Liver (tissue), 3 donors: ENCODE measurements around the gene MRPS7.

Experiments used
- GABPA ChIP-seq, 2 donors: IDR thresholded peaks in 1 of 2; conservative IDR thresholded peaks in 1 of 2; 2 replicates each; pipeline ENCODE4 v1.6.1; 2016; ENCODE audit warnings: antibody characterized with exemption in 2 of 2, mild to moderate bottlenecking in 1 of 2, moderate library complexity in 1 of 2
- MAX ChIP-seq: IDR thresholded peaks from 2 replicates; pipeline ENCODE4 v1.6.1; 2016; ENCODE audit warnings: antibody characterized with exemption
- RAD21 ChIP-seq, 2 donors: IDR thresholded peaks; 2 replicates each; pipeline ENCODE4 v1.6.1; 2016; ENCODE audit warnings: antibody characterized with exemption in 2 of 2, mild to moderate bottlenecking in 2 of 2
- REST ChIP-seq: IDR thresholded peaks from 2 replicates; pipeline ENCODE4 v1.6.1; 2016; ENCODE audit warnings: antibody characterized with exemption, mild to moderate bottlenecking
- RXRA ChIP-seq, 2 donors: IDR thresholded peaks; 2 replicates each; pipeline ENCODE4 v1.6.1; 2017 to 2018; ENCODE audit warnings: antibody characterized with exemption in 2 of 2, mild to moderate bottlenecking in 1 of 2
- SP1 ChIP-seq: IDR thresholded peaks from 2 replicates; pipeline ENCODE4 v1.6.1; 2018; ENCODE audit warnings: antibody characterized with exemption, mild to moderate bottlenecking
- TF ChIP-seq, protein P1 (sequence below): fragments of 150-350 bp; IDR thresholded peaks from 2 replicates; pipeline ENCODE4 v1.5.1; 2017; ENCODE audit warnings: improper control_type of control experiment, low read depth, low read length; ENCODE audit not compliant: missing input control
- donor health status: healthy.
- donor health status: healthy.

GRCh38 chr17:75273977-75274708, 12.5 kb downstream of the MRPS7 start:
- no peak for TF ChIP-seq REST
- TF ChIP-seq, protein P1, sequence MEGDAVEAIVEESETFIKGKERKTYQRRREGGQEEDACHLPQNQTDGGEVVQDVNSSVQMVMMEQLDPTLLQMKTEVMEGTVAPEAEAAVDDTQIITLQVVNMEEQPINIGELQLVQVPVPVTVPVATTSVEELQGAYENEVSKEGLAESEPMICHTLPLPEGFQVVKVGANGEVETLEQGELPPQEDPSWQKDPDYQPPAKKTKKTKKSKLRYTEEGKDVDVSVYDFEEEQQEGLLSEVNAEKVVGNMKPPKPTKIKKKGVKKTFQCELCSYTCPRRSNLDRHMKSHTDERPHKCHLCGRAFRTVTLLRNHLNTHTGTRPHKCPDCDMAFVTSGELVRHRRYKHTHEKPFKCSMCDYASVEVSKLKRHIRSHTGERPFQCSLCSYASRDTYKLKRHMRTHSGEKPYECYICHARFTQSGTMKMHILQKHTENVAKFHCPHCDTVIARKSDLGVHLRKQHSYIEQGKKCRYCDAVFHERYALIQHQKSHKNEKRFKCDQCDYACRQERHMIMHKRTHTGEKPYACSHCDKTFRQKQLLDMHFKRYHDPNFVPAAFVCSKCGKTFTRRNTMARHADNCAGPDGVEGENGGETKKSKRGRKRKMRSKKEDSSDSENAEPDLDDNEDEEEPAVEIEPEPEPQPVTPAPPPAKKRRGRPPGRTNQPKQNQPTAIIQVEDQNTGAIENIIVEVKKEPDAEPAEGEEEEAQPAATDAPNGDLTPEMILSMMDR, result no peak
- TF ChIP-seq MAX, result no peak
- no peak for TF ChIP-seq SP1
- no peak for TF ChIP-seq GABPA (IDR thresholded peaks at IDR 0.05 in 1 of 2, conservative IDR thresholded peaks at IDR 0.05 in 1 of 2)
- TF ChIP-seq RXRA (IDR thresholded peaks at IDR 0.05), result no peak
- TF ChIP-seq RAD21 (IDR thresholded peaks at IDR 0.05), result no peak
